Heart right ventricle (tissue), 16 donors: ENCODE data around the gene PPP1R14C. TPM values are rescaled to one million over a fixed set of nuclear protein-coding genes. Genes with fewer than 3 reads are reported as not detected.
A peak's percentile ranks its signal among the peaks of the same experiment; 100 is the strongest.

Source experiments
- ATAC-seq, 8 donors: fragments of 200-7000 bp; cut with Tn5 transposase; one replicate each; pipeline ENCODE4 v1.9.1; 2020; ENCODE audit warnings: mild to moderate bottlenecking in 8 of 8, moderate library complexity in 8 of 8, moderate number of reproducible peaks in 1 of 8
- DNase-seq, 2 donors: peaks; one replicate each; pipeline ENCODE4 v3.0.0-alpha.2; 2020
- H3K27ac ChIP-seq, 10 donors: fragments of 200-600 bp; sonication (generic) in 2 of 10; one replicate each; pipeline versions ENCODE4 v1.5.0 to v1.8.0; 2020 to 2022; ENCODE audit warnings: mild to moderate bottlenecking in 3 of 10
- H3K27me3 ChIP-seq, 7 donors: fragments of 200-600 bp; one replicate each; pipeline ENCODE4 v1.8.0; 2021 to 2022; ENCODE audit warnings: mild to moderate bottlenecking in 2 of 7
- H3K36me3 ChIP-seq, 9 donors: fragments of 200-600 bp; sonication (generic) in 1 of 9; one replicate each; pipeline versions ENCODE4 v1.5.0 to v1.8.0; 2020 to 2022; ENCODE audit warnings: mild to moderate bottlenecking in 2 of 9
- H3K4me1 ChIP-seq, 9 donors: fragments of 200-600 bp; sonication (generic) in 1 of 9; one replicate each; pipeline versions ENCODE4 v1.5.0 to v1.8.0; 2020 to 2022; ENCODE audit warnings: mild to moderate bottlenecking in 4 of 9
- H3K4me3 ChIP-seq, 10 donors: fragments of 200-600 bp; sonication (generic) in 2 of 10; one replicate each; pipeline versions ENCODE4 v1.5.0 to v1.8.0; 2020 to 2022; ENCODE audit warnings: mild to moderate bottlenecking in 7 of 10, moderate library complexity in 2 of 10
- H3K9me3 ChIP-seq, 11 donors: fragments of 200-600 bp in 10 of 11; sonication (generic) in 2 of 11; one replicate each; pipeline versions ENCODE4 v1.5.0 to v1.8.0; 2013 to 2022; ENCODE audit warnings: mild to moderate bottlenecking in 2 of 11, control low read depth in 1 of 11, moderate library complexity in 1 of 11
- WGBS, 2 donors: extraction: QIAGEN DNeasy Blood & Tissue Kit; methylation state at CpG; one replicate each; pipeline ENCODE4 v1.1.7; 2013; ENCODE audit warnings: inconsistent platforms in 1 of 2; 5-methylcytosine and 5-hydroxymethylcytosine counted together
- intact Hi-C, 10 donors: fragments of 100-400 bp; cut with DNase I; formaldehyde crosslinking; loops; one replicate each; pipeline versions ENCODE4 v1.11.1 to v1.14.2; 2022
- polyA plus RNA-seq, 2 donors: library from polyadenylated mRNA; stranded (reverse); fragments of 200-250 nt; gene quantifications; one replicate each; pipeline ENCODE4 v1.2.3, GENCODE V29; 2013
- total RNA-seq, 10 donors: library from RNA; stranded (reverse); fragmentation: NEBNext Ultra II Directional in 3 of 10; extraction: Animal tissue kit (Norgen Biotek cat#: 25700) in 3 of 10; gene quantifications; one replicate each; pipeline versions ENCODE4 v1.2.1 to v1.2.4, GENCODE V29; 2021 to 2023
- TF ChIP-seq, protein P1 (sequence below), 9 donors: fragments of 200-600 bp; sonication (generic) in 2 of 9; IDR thresholded peaks; one replicate each; pipeline versions ENCODE4 v1.5.0 to v1.8.0; 2021 to 2022; ENCODE audit warnings: antibody characterized with exemption in 9 of 9, mild to moderate bottlenecking in 5 of 9, moderate library complexity in 1 of 9
- donor health status: Arrhythmogenic right ventricular cardiomyopathy.
- donor health status: ischemic (EF 13 %, LVEDD 7.1; RV severe dilation, severe dysfunction).
- donor health status: healthy with polysubstance abuse.
- donor health status: DM: no; HTN: yes; CAD: no.
- donor health status: DM: no; HTN: no; CAD: no.
- donor health status: ischemic (EF 25% LVEDD 6.9; RV normal size, moderate dysfunction).
- donor health status: ischemic (EF 25% LVEDD 5.7; RV mildly dilated, moderate dysfunction).
- donor health status: healthy.
- donor health status: DM: yes; HTN: yes; CAD: no.
- donor health status: Ischemic cardiomyopathy.
- donor health status: ischemic (EF 35%, LVEDD 5.7; RV mildly dilated, moderate dysfunction).
- donor health status: nonischemic (EF 11% LVEDD 7.7; RV severe dilation, severe dysfunction).
- donor health status: DM: yes; HTN: yes; CAD: no.
- donor health status: PGD.
- donor health status: ischemic (EF 29% LVEDD 5.4; RV normal size, mild dysfunction).
- donor health status: nonischemic (EF 23%, LVEDD 6.1; RV moderate dilation, normal function).

PPP1R14C gene
- total and polyA plus RNA-seq, 12 donors: 22.6 to 145 (median 92.1) TPM

DNA sequence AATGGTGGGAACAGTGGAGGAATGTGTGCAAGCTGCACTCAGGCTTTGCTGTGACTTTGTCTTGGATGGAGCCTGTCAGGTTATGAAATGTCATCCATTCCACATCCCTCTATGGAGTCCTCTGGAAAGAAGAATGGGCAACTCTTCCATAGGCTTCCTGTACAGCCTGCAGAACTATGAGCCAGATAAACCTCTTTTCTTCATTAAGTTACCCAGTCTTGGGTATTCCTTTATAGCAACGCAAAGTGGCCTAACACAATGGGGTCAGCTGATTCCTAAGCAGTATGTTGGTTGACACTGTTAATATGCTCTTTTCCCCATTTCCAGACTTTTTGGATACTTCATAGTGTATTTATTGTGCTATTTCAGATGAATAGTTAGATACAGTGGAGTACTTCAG is 150.2 kb downstream of the PPP1R14C start:
- TF ChIP-seq, protein P1, sequence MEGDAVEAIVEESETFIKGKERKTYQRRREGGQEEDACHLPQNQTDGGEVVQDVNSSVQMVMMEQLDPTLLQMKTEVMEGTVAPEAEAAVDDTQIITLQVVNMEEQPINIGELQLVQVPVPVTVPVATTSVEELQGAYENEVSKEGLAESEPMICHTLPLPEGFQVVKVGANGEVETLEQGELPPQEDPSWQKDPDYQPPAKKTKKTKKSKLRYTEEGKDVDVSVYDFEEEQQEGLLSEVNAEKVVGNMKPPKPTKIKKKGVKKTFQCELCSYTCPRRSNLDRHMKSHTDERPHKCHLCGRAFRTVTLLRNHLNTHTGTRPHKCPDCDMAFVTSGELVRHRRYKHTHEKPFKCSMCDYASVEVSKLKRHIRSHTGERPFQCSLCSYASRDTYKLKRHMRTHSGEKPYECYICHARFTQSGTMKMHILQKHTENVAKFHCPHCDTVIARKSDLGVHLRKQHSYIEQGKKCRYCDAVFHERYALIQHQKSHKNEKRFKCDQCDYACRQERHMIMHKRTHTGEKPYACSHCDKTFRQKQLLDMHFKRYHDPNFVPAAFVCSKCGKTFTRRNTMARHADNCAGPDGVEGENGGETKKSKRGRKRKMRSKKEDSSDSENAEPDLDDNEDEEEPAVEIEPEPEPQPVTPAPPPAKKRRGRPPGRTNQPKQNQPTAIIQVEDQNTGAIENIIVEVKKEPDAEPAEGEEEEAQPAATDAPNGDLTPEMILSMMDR (IDR thresholded peaks at IDR 0.05): no peak
- DNase-seq (no peak), ATAC-seq (no peak)
- Histone ChIP-seq H3K27me3 (peaks cover 0 to 10% (median 5%) of the 10 kb centered on the region in 7 donors), H3K36me3 (no peaks in the 10 kb centered on the region), H3K4me1 (peaks cover 0 to 12% (median 0%) of the 10 kb centered on the region in 9 donors), H3K9me3 (peaks cover 0 to 21% (median 11%) of the 10 kb centered on the region in 11 donors), H3K4me3 (no peak overlapping the region), H3K27ac (no peak overlapping the region)
- 97 to 100% methylated on average over 1 of the region's 1 CpG for WGBS, 2 donors
- intact Hi-C loops: no loop called here

DNA sequence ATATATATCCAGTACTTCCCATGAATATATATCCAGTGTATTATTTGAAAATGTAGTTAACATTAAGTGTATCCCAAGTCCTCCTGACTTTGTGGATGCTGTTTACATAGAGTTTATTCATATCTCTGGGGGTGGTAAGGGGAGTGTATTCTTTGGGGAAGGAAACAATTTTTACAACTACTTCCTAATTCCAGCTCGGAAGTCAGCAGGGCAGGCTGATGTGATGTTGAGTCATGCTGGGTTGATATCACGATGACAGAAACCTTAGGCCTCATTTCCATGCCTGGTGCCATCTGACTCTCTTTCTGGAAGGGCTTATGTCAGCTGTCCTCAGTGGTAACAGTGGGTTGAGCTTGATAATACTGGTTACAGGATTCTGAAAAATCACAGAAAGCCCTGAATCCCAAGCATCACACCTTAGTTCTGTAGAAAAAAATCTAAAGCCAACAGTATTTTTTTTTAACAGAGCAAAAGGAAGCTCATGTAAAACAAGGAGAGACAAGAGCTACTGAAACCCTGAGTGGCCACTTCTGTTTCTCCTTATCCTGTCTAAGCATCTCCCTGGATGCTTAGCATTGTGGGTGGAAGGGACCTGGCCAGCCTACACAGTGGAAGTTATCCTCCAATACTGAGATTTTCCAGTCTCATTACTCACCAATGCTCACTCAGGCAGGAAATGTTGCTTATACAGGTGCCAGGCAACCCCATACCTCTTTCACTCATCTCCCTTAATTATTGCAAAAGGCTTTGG is 150.8 kb downstream of the PPP1R14C start:
- ATAC-seq: peak in 2 of 8 donors; percentile 46 to 57
- TF ChIP-seq, protein P1 (IDR thresholded peaks at IDR 0.05): no peak
- WGBS, 2 donors: 47 to 53% methylated on average over 2 of the region's 2 CpGs

GRCh38 chr6:150296890-150297289 is 154.0 kb downstream of the PPP1R14C start:
- Histone ChIP-seq H3K9me3 (peaks cover 0 to 25% (median 14%) of the 10 kb centered on the region in 11 donors), H3K4me1 (peaks cover 0 to 12% (median 0%) of the 10 kb centered on the region in 9 donors), H3K27me3 (no peaks in the 10 kb centered on the region), H3K36me3 (no peaks in the 10 kb centered on the region), H3K4me3 (no peak overlapping the region), H3K27ac (no peak overlapping the region)
- intact Hi-C loops: no loop called here
- TF ChIP-seq, protein P1 (IDR thresholded peaks at IDR 0.05): no peak
- DNase-seq: no peak
- 93 to 96% methylated on average over 2 of the region's 2 CpGs for WGBS, 2 donors
- no peak for ATAC-seq

More for the DNA sequence above, 150.8 kb downstream of the PPP1R14C start:
- H3K36me3 ChIP-seq: no peaks in the 10 kb centered on the region
- intact Hi-C loops: no loop called here
- peaks cover 0 to 12% (median 0%) of the 10 kb centered on the region in 9 donors for H3K4me1 ChIP-seq
- DNase-seq: no peak
- H3K9me3 ChIP-seq: peaks cover 0 to 25% (median 14%) of the 10 kb centered on the region in 11 donors
- H3K27me3 ChIP-seq: peaks cover 0 to 10% (median 5%) of the 10 kb centered on the region in 7 donors
- no peak overlapping the region for H3K4me3 ChIP-seq
- no peak overlapping the region for H3K27ac ChIP-seq

DNA sequence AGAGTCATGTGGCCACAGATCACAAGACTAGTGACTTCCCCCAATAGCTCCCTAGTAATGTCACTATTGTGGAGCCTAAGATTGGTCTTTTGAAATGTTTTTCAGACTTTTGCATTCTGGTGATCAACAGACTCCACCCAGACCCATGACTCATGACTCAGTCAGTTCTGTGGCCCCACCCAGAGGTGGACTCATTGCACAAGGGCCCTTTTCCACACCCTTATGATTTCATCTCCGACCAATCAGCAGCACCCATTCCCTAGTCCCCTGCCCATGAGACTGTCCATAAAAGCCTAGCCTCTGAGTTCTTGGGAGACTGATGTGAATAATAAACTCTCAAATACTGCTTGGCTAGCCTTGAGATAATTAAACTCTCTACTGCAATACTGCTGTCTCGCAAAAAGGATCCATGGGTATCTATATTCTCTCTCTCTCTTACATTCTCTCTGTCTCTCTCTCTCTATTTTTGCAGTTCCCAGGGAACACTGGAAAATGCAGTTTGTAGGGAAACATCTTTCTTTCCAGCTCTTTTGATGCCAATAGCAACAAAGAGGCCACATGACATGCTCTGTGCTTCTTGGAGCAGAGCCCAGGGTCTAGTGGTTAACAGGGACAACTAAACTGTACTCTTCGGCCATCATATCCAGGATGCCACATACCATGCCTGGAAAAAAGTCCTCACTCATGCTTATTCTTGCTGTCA is 154.6 kb downstream of the PPP1R14C start:
- Histone ChIP-seq H3K27ac (no peak overlapping the region), H3K4me1 (peaks cover 0 to 12% (median 0%) of the 10 kb centered on the region in 9 donors), H3K27me3 (no peaks in the 10 kb centered on the region), H3K36me3 (no peaks in the 10 kb centered on the region), H3K9me3 (peaks cover 0 to 25% (median 14%) of the 10 kb centered on the region in 11 donors), H3K4me3 (no peak overlapping the region)
- intact Hi-C loops: no loop called here
- TF ChIP-seq, protein P1 (IDR thresholded peaks at IDR 0.05): no peak
- DNase-seq: no peak
- WGBS, 2 donors: 73 to 80% methylated on average over 3 of the region's 3 CpGs
- ATAC-seq: peak in 5 of 8 donors; percentile 20 to 81 (median 59)
